Bronchial epithelial cell (primary cell): ENCODE data around the gene MAPKAPK2. TPM values are rescaled to one million over a fixed set of nuclear protein-coding genes. Genes with fewer than 3 reads are reported as not detected.

Experiments
- DNase-seq: peaks from one replicate; pipeline ENCODE4 v3.0.0-alpha.2; 2010; ENCODE audit warnings: low read depth
- FAIRE-seq: peaks from 2 replicates; lab custom pipeline; 2011; peaks lifted over from hg19 to GRCh38; lab: Jason Lieb, UNC
- H3K27me3 ChIP-seq: 2 replicates; pipeline ENCODE4 v1.5.1; 2011; ENCODE audit warnings: low read length; ENCODE audit not compliant: control insufficient read depth, insufficient read depth
- H3K36me3 ChIP-seq: 2 replicates; pipeline ENCODE4 v1.5.1; 2011; ENCODE audit warnings: low read length; ENCODE audit not compliant: control insufficient read depth, insufficient read depth
- H3K4me3 ChIP-seq: 2 replicates; pipeline ENCODE4 v1.5.1; 2011; ENCODE audit warnings: mild to moderate bottlenecking, low read depth, low read length, control low read depth
- CTCF ChIP-seq: IDR thresholded peaks from 2 replicates; pipeline ENCODE4 v1.5.1; 2011; ENCODE audit warnings: mild to moderate bottlenecking, moderate library complexity, low read length, control low read depth, inconsistent platforms; ENCODE audit not compliant: insufficient read depth, severe bottlenecking
- total RNA-seq: library from RNA; depleted of rRNA; stranded (reverse); fragments of >200 nt; gene quantifications from 2 replicates; pipeline ENCODE4 v1.2.1, GENCODE V29; 2014

MAPKAPK2 gene
- total RNA-seq, 1 donor from 2014 or later: 23.2 TPM

GRCh38 chr1:206666954-206667665, 17.6 kb upstream of the MAPKAPK2 start:
- H3K4me3 ChIP-seq: no peak overlapping the region
- no peak for TF ChIP-seq CTCF
- DNase-seq (no peak), FAIRE-seq (no peak)
- no peaks in the 10 kb centered on the region for H3K36me3 ChIP-seq
- peaks cover 4% of the 10 kb centered on the region for H3K27me3 ChIP-seq

- no peak for DNase-seq
- peaks cover 4% of the 10 kb centered on the region for H3K27me3 ChIP-seq
- no peak for TF ChIP-seq CTCF
- no peak overlapping the region for H3K4me3 ChIP-seq
- no peaks in the 10 kb centered on the region for H3K36me3 ChIP-seq
- no peak for FAIRE-seq
These were observed 16.4 kb upstream of the MAPKAPK2 start for GRCh38 chr1:206668351-206668750.

- no peak for TF ChIP-seq CTCF
- no peak overlapping the region for H3K4me3 ChIP-seq
- DNase-seq: no peak
- H3K36me3 ChIP-seq: no peaks in the 10 kb centered on the region
- no peak for FAIRE-seq
- no peaks in the 10 kb centered on the region for H3K27me3 ChIP-seq
These were observed 15.8 kb upstream of the MAPKAPK2 start for GRCh38 chr1:206668874-206669410.

GRCh38 chr1:206672011-206672688, 12.6 kb upstream of the MAPKAPK2 start:
- FAIRE-seq (no peak), DNase-seq (no peak)
- no peak overlapping the region for H3K4me3 ChIP-seq
- H3K36me3 ChIP-seq: no peaks in the 10 kb centered on the region
- no peak for TF ChIP-seq CTCF
- no peaks in the 10 kb centered on the region for H3K27me3 ChIP-seq

- no peak for TF ChIP-seq CTCF
- FAIRE-seq: no peak
- Histone ChIP-seq H3K27me3 (no peaks in the 10 kb centered on the region), H3K36me3 (no peaks in the 10 kb centered on the region), H3K4me3 (no peak overlapping the region)
- no peak for DNase-seq
These were observed 11.6 kb upstream of the MAPKAPK2 start for GRCh38 chr1:206672844-206673758.
